ENCODE measurements around the gene SOD1.
A peak's percentile ranks its signal among the peaks of the same experiment; 100 is the strongest.

SOD1 gene

GRCh38 chr21:31696424-31696823 is 36.9 kb downstream of the SOD1 start (continued):
- TF ChIP-seq ZBTB17 (tag by site-specific recombination; IDR thresholded peaks at IDR 0.05), result no peak
- no peak for TF ChIP-seq ZNF768 (tag by site-specific recombination; IDR thresholded peaks at IDR 0.05)

- Histone ChIP-seq H3K4me3 (ENCODE audit: low read depth, low read length) (no peak overlapping the region), H3K36me3 (ENCODE audit: control insufficient read depth in 2 of 2, insufficient read depth in 1 of 2, low read length in 2 of 2) (peaks cover 81 to 89% of the 10 kb centered on the region in 2 experiments), H3K27ac (ENCODE audit: extremely low read depth, low read depth, low read length) (no peak overlapping the region), H3K4me1 (ENCODE audit: control insufficient read depth, insufficient read depth, low read length) (no peaks in the 10 kb centered on the region), H3K9me3 (ENCODE audit: control insufficient read depth, insufficient read depth, low read depth, low read length) (no peaks in the 10 kb centered on the region)
- TF ChIP-seq ZBTB44 (tag by site-specific recombination; IDR thresholded peaks at IDR 0.05) (no peak), ZNF10 (tag by site-specific recombination; IDR thresholded peaks at IDR 0.05) (peak; percentile 98), SETDB1 (IDR thresholded peaks at IDR 0.05; ENCODE audit: insufficient read length, low read length) (no peak), ZNF19 (tag by site-specific recombination; IDR thresholded peaks at IDR 0.05; ENCODE audit: low read depth) (no peak), ZEB2 (tag by site-specific recombination; IDR thresholded peaks at IDR 0.05) (no peak)
- ChIA-PET POLR2A (no interaction called here), CTCF (no interaction called here)
These were observed 39.0 kb downstream of the SOD1 start for GRCh38 chr21:31698461-31698860.

- H3K27ac ChIP-seq (ENCODE audit: extremely low read depth, low read depth, low read length), result no peak overlapping the region
- ChIA-PET POLR2A (no interaction called here), CTCF (interaction anchor here (0.8 kb wide), 1 partner anchor 33 kb away, joined by 3 read pairs; no protein-coding TSS in a partner anchor)
- no peak overlapping the region for H3K4me3 ChIP-seq (ENCODE audit: low read depth, low read length)
- TF ChIP-seq ZNF184 (tag by site-specific recombination; IDR thresholded peaks at IDR 0.05) (no peak), ZNF341 (tag by site-specific recombination; IDR thresholded peaks at IDR 0.05; ENCODE audit: low read depth) (no peak), IKZF3 (tag by site-specific recombination; IDR thresholded peaks at IDR 0.05) (no peak), YY2 (tag by site-specific recombination; IDR thresholded peaks at IDR 0.05) (no peak), ZNF660 (tag by site-specific recombination; IDR thresholded peaks at IDR 0.05) (no peak), ZNF350 (tag by site-specific recombination; IDR thresholded peaks at IDR 0.05) (no peak), ZNF112 (tag by site-specific recombination; IDR thresholded peaks at IDR 0.05) (no peak), KLF8 (tag by site-specific recombination; IDR thresholded peaks at IDR 0.05) (no peak), ZNF513 (tag by site-specific recombination; IDR thresholded peaks at IDR 0.05) (no peak), ZNF473 (tag by site-specific recombination; IDR thresholded peaks at IDR 0.05) (no peak), RBAK (tag by site-specific recombination; IDR thresholded peaks at IDR 0.05) (no peak)
- H3K36me3 ChIP-seq (ENCODE audit: control insufficient read depth in 2 of 2, insufficient read depth in 1 of 2, low read length in 2 of 2), result peaks cover 71 to 78% of the 10 kb centered on the region in 2 experiments
- no peaks in the 10 kb centered on the region for H3K4me1 ChIP-seq (ENCODE audit: control insufficient read depth, insufficient read depth, low read length)
- no peaks in the 10 kb centered on the region for H3K9me3 ChIP-seq (ENCODE audit: control insufficient read depth, insufficient read depth, low read depth, low read length)
These were observed 40.5 kb downstream of the SOD1 start for GRCh38 chr21:31700040-31700439.

- Histone ChIP-seq H3K27ac (ENCODE audit: extremely low read depth, low read depth, low read length) (no peak overlapping the region), H3K4me3 (ENCODE audit: low read depth, low read length) (no peak overlapping the region), H3K9me3 (ENCODE audit: control insufficient read depth, insufficient read depth, low read depth, low read length) (no peaks in the 10 kb centered on the region), H3K4me1 (ENCODE audit: control insufficient read depth, insufficient read depth, low read length) (peaks cover 15% of the 10 kb centered on the region; the same call in 1 of the 2 replicates), H3K36me3 (ENCODE audit: control insufficient read depth in 2 of 2, insufficient read depth in 1 of 2, low read length in 2 of 2) (peaks cover 22 to 28% of the 10 kb centered on the region in 2 experiments)
- CTCF ChIA-PET, result interaction anchor here (0.6 to 1.5 kb wide), 4 partner anchors 11 to 167 kb away, joined by 3 to 6 read pairs (median 4); no protein-coding TSS in a partner anchor
- POLR2A ChIA-PET, result interaction anchor here (0.6 kb wide), 1 partner anchor 525 kb away, joined by 3 read pairs; no protein-coding TSS in a partner anchor
- TF ChIP-seq ZNF335 (tag by site-specific recombination; conservative IDR thresholded peaks at IDR 0.05), result no peak
- no peak for TF ChIP-seq ZNF138 (tag by site-specific recombination; IDR thresholded peaks at IDR 0.05; ENCODE audit: borderline replicate concordance)
- TF ChIP-seq PRDM1 (tag by site-specific recombination; IDR thresholded peaks at IDR 0.05), result peak; percentile 92
These were observed 47.1 kb downstream of the SOD1 start for GRCh38 chr21:31706562-31706961.

Measured in HEK293 (cell line).